Mucosa of descending colon (tissue), 3 donors: ENCODE measurements around the gene SYNJ2. TPM values are rescaled to one million over a fixed set of nuclear protein-coding genes. Genes with fewer than 3 reads are reported as not detected.

Experiments used
- ATAC-seq: fragments of 200-7000 bp; cut with Tn5 transposase; one replicate; pipeline ENCODE4 v1.9.1; 2020; ENCODE audit warnings: mild to moderate bottlenecking, moderate library complexity
- DNase-seq, 3 donors: peaks; one replicate each; pipeline ENCODE4 v3.0.0-alpha.2; 2020
- H3K36me3 ChIP-seq: fragments of 200-600 bp; one replicate; pipeline ENCODE4 v1.8.0; 2021; ENCODE audit warnings: low read depth, mild to moderate bottlenecking
- H3K4me1 ChIP-seq: fragments of 200-600 bp; one replicate; pipeline ENCODE4 v1.8.0; 2021; ENCODE audit warnings: low read depth, mild to moderate bottlenecking
- H3K4me3 ChIP-seq: fragments of 200-600 bp; one replicate; pipeline ENCODE4 v1.8.0; 2021; ENCODE audit warnings: mild to moderate bottlenecking
- H3K9me3 ChIP-seq: fragments of 200-600 bp; one replicate; pipeline ENCODE4 v1.8.0; 2021; ENCODE audit warnings: mild to moderate bottlenecking
- intact Hi-C, 2 donors: fragments of 100-400 bp; cut with DNase I in 1 of 2; cut with micrococcal nuclease in 1 of 2; formaldehyde crosslinking; loops; one replicate each; pipeline versions ENCODE4 v1.11.0 to v1.11.1; 2022; cut with DNase I, micrococcal nuclease
- total RNA-seq, 3 donors: library from RNA; stranded (reverse); fragmentation: NEBNext Ultra II Directional in 2 of 3; extraction: Animal tissue kit (Norgen Biotek cat#: 25700) in 2 of 3; gene quantifications; one replicate each; pipeline versions ENCODE4 v1.2.1 to v1.2.4, GENCODE V29; 2021 to 2023
- TF ChIP-seq, protein P1 (sequence below): fragments of 200-600 bp; IDR thresholded peaks from one replicate; pipeline ENCODE4 v1.8.0; 2022; ENCODE audit warnings: antibody characterized with exemption, mild to moderate bottlenecking
- donor health status: DM: no; HTN: no; CAD: no; lungs with moderate emphysema.
- donor health status: DM: no; HTN: no; CAD: no.
- donor health status: DM: no; HTN: yes; CAD: no.

SYNJ2 gene
- total RNA-seq, 3 donors from 2014 or later = 28.3 to 45.9 (median 39.6) TPM

DNA sequence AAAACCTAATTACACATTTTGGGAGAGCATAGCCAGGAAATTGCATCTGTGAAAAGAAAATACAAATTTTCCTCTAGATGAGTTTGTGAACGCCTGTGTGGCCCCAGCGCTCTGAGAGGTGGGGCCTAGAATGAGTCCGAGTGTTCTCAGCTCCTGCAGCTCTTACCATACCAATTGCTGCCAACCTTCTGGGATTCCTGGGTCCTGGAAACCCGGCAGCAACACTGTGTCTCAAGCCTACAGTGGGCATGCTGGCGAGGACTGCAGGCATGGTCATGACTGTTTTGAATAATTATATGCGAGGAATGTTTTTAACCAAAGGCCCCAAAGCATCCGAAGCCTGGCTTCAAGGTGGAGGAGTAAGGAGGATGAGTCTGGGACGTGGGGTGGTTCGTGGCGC, 96.0 kb downstream of the SYNJ2 start:
- TF ChIP-seq, protein P1, sequence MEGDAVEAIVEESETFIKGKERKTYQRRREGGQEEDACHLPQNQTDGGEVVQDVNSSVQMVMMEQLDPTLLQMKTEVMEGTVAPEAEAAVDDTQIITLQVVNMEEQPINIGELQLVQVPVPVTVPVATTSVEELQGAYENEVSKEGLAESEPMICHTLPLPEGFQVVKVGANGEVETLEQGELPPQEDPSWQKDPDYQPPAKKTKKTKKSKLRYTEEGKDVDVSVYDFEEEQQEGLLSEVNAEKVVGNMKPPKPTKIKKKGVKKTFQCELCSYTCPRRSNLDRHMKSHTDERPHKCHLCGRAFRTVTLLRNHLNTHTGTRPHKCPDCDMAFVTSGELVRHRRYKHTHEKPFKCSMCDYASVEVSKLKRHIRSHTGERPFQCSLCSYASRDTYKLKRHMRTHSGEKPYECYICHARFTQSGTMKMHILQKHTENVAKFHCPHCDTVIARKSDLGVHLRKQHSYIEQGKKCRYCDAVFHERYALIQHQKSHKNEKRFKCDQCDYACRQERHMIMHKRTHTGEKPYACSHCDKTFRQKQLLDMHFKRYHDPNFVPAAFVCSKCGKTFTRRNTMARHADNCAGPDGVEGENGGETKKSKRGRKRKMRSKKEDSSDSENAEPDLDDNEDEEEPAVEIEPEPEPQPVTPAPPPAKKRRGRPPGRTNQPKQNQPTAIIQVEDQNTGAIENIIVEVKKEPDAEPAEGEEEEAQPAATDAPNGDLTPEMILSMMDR = no peak
- Histone ChIP-seq H3K36me3 (peaks cover 10% of the 10 kb centered on the region), H3K4me1 (no peaks in the 10 kb centered on the region), H3K4me3 (no peak overlapping the region), H3K9me3 (no peaks in the 10 kb centered on the region)
- no peak for DNase-seq
- intact Hi-C loops = loop anchor here in 1 of 2 donors (10.0 kb wide), 1 partner anchor 123 kb away; no protein-coding TSS in a partner anchor
- ATAC-seq = no peak

DNA sequence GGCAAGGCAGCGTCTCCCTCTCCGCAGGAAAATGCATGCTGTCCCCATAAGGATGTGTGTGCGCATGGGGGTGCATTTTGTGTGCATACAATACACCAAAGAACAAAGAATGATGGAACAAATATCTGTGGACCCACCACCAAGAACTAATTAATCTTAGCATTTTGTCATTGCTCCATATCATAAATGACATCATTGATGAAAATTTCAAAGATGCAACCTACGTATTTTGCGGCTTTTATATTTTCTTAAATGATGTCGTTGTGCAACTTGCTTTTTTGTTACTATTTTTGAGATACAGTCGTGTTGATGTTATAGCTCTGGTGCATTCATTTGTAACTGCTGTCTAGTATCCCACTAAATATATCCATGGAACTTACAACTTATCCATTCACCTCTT, 96.7 kb downstream of the SYNJ2 start:
- H3K36me3 ChIP-seq = peaks cover 13% of the 10 kb centered on the region

DNA sequence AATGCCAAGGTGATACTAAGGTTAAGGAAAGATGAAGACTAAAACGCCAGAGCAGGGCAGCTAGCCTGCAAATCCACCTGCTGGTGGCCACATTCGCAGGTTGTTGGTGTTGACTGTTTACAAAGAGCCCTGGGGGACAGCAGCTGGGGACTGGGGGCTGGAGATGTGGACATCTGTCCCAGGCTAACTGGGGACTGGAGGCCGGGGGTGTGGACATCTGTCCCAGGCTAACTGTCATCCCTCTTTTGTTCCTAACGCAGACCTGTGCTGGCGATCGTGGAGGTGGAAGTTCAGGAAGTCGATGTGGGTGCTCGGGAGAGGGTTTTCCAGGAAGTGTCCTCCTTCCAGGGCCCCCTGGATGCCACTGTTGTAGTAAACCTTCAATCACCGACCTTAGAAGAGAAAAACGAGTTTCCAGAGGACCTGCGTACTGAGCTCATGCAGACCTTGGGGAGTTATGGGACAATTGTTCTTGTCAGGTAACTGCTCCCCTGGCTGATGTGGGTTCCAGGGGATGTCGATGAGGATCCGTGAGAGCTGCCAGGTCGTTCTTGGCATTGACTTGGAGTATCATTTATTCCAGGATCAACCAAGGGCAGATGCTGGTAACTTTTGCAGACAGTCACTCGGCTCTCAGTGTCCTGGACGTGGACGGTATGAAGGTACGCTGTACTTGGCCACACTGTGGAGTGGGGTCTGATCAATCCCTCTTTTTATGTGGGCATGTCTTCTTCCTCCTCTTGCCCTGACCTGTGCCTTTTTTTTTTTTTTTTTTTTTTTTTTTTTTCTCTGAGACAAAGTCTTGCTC, 99.4 kb downstream of the SYNJ2 start:
- H3K36me3 ChIP-seq = peaks cover 21% of the 10 kb centered on the region
- intact Hi-C loops = no loop called here
- H3K4me1 ChIP-seq = no peaks in the 10 kb centered on the region
- ATAC-seq (no peak), DNase-seq (no peak)
- no peak overlapping the region for H3K4me3 ChIP-seq
- no peaks in the 10 kb centered on the region for H3K9me3 ChIP-seq
- TF ChIP-seq, protein P1 = no peak

More for the DNA sequence above, 96.7 kb downstream of the SYNJ2 start:
- TF ChIP-seq, protein P1 = no peak
- no peaks in the 10 kb centered on the region for H3K4me1 ChIP-seq
- no peak overlapping the region for H3K4me3 ChIP-seq
- DNase-seq (no peak), ATAC-seq (no peak)
- intact Hi-C loops = loop anchor here in 1 of 2 donors (10.0 kb wide), 1 partner anchor 124 kb away; no protein-coding TSS in a partner anchor
- H3K9me3 ChIP-seq = no peaks in the 10 kb centered on the region

DNA sequence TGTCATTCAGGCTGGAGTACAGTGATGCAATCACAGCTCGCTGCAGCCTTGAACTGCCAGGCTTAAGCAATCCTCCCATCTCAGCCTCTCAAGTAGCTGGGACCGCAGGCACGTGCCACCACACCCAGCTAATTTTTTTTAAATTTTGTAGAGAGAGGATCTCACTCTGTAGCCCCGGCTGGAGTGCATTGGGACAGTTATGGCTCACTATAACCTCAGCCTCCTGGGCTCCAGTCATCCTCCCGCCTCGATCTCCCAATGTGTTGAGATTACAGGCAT, 99.9 kb downstream of the SYNJ2 start:
- H3K4me1 ChIP-seq = no peaks in the 10 kb centered on the region
- no peaks in the 10 kb centered on the region for H3K9me3 ChIP-seq
- TF ChIP-seq, protein P1 = no peak
- peaks cover 21% of the 10 kb centered on the region for H3K36me3 ChIP-seq
- ATAC-seq (no peak), DNase-seq (no peak)
- intact Hi-C loops = no loop called here
- H3K4me3 ChIP-seq = no peak overlapping the region

DNA sequence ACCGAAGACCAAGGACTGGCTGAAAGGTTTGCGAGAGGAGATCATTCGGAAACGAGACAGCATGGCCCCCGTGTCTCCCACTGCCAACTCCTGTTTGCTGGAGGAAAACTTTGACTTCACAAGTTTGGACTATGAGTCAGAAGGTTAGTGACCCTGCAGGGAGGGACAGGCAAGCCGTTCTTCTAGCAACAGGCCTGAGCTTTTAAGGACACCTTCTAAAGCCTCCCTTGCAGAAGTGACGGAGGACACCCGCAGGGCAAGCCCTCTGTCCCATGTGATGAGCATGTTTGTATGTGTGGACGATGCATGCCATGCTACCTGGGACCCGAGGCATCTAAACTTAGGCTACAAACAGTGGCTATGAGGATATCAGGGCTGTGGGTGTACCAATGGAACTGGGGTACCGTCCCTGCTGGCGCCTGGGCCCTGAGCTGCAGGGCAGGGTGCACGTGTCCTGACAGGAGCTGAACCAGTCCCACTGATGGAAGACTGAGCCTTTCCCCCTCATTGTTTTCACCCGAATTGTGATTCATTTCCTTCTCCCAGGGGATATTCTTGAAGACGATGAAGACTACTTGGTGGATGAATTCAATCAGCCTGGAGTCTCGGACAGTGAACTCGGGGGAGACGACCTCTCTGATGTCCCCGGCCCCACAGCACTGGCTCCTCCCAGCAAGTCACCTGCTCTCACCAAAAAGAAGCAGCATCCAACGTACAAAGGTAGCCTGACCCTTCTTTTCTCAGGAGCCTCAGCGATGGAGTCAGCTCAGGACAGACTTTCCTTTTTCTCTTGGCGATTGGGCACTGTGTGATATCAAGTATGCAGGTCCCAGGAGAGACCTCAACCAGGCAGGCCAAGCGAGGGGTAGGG, 102.0 kb downstream of the SYNJ2 start:
- no peaks in the 10 kb centered on the region for H3K4me1 ChIP-seq
- TF ChIP-seq, protein P1 = no peak
- H3K4me3 ChIP-seq = no peak overlapping the region
- H3K36me3 ChIP-seq = peaks cover 11% of the 10 kb centered on the region
- no peak for ATAC-seq
- intact Hi-C loops = no loop called here
- no peaks in the 10 kb centered on the region for H3K9me3 ChIP-seq
- no peak for DNase-seq
